GM18505 (cell line): Measurements from ENCODE around the gene PPIE.

ENCODE experiments used
- ATAC-seq: cut with Tn5 transposase; IDR thresholded peaks from one replicate; pipeline ENCODE4 v1.9.1; 2021; ENCODE audit not compliant: unreplicated experiment
- POLR2A ChIP-seq: IDR thresholded peaks from 4 replicates; pipeline ENCODE4 v1.6.1; 2011; ENCODE audit warnings: borderline replicate concordance; ENCODE audit not compliant: insufficient read depth, insufficient read length; ENCODE audit errors: extremely low read depth

Gene PPIE

DNA sequence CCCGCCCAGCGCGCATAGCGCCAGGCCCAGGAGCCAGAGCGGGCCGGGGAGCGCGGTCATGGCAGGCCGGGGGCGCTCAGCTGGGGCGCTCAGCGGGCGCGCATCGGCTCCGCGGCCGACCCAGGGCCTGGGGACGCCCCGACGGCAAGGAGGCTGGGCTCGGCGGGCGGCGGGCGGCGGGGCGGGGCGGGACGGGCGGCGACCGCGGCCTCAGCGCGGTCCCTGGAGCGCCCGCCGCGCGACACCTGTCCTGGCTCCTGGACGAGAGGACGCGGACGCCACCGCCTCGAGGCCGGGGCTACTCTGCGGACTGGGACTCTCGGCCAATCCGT lies 49.7 kb downstream of the PPIE start:
- ATAC-seq, result peak; percentile 29
- TF ChIP-seq POLR2A, result no peak

GRCh38 chr1:39788758-39789570 lies 50.3 kb downstream of the PPIE start, which contains the start of gene BMP8B:
BMP8B (minus strand) TSS chr1:39788865; CDS start chr1:39788485, 380 bp downstream.
- peak; percentile 55 for ATAC-seq
- TF ChIP-seq POLR2A, result peak; percentile 66

DNA sequence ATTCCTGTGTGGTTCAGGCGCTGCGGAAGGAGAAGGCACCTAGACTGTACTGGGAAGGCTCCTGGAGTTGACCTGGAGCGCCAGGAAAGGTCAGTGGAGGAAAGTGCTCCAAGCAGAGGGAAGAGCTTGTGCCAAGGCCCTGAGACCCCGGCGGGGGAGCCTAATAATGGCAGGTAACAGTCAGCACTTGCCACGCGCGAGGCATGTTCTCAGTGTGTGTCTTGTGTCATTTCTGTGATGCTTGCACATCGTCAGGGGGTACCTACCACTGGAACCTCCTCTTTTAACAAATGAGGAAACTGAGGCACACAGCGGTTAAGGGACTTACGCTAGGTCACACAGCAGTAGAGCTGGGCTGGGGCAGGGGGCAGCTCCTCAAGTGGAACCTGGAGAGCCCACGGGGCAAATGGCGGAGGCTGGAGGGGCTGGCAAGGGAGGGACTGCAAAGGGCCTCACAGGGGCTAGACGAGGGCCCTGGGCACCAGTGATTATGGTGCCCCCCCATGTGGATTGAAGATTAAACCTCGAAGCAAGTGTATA lies 51.0 kb downstream of the PPIE start:
- no peak for ATAC-seq
- no peak for TF ChIP-seq POLR2A

- no peak for ATAC-seq
- TF ChIP-seq POLR2A, result no peak
Observed at GRCh38 chr1:39791838-39792237, 53.2 kb downstream of the PPIE start.

- TF ChIP-seq POLR2A, result no peak
- no peak for ATAC-seq
Observed at GRCh38 chr1:39795651-39796050, 57.0 kb downstream of the PPIE start.

DNA sequence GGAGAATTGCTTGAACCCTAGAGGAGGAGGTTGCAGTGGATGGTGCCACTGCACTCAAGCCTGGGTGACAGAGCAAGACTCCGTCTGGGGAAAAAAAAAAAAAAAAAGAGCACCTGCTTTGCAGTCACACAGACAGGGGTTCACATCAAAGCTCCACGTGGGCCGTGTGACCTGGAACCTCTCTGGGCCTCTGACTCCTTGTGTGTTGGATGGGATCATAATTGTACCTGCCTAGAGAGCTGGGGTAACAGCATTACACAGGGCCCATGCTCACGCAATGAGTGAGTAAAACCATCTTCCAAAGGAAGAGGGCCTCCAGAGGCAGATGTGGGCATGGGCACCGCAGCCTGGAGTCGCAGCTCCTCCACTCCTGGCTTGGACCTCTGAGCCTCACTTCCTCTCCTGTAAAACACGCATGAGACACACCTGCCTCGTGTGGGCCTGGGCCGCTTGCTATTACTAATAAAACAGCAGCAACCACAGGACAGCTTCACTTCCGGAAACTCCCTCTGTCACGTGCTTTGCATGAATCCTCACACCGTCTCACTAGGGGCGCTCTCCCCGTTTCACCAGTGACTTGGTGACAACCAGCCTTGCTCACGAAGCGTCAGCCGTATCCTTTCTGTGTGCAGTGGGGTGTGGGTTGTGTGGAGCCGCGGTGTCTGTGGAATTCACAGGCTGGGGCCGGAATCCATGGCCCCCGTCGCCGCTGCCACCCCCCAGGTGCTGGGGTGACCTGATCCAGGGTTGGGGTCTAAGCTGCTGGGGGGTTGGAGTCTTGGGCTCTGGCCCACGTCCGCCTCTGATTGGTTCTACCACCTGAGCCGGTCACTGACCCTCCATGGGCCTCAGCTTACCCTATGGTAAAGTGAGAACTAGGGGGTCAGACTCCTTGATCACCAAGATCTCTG lies 60.4 kb downstream of the PPIE start:
- TF ChIP-seq POLR2A, result peak; percentile 75
- peak; percentile 83 for ATAC-seq

- peak; percentile 54 for ATAC-seq
- no peak for TF ChIP-seq POLR2A
Observed at GRCh38 chr1:39799770-39800470, 61.2 kb downstream of the PPIE start.

DNA sequence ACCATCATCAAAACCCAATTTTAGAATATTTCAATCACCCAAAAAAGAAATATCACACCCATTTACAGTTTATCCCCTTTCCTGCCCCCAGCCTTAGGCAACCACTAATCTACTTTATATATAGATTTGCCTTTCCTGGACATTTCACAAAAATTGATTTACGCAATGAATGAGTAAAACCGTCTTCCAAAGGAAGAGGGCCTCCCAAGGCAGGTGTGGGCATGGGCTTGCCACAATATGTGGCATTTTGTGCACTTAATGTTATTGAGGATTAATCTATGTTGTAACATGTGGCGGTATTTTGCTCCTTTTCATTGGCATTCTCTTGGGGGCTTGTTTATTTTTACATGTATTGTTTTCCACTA lies 61.8 kb downstream of the PPIE start:
- TF ChIP-seq POLR2A, result no peak
- ATAC-seq, result no peak

DNA sequence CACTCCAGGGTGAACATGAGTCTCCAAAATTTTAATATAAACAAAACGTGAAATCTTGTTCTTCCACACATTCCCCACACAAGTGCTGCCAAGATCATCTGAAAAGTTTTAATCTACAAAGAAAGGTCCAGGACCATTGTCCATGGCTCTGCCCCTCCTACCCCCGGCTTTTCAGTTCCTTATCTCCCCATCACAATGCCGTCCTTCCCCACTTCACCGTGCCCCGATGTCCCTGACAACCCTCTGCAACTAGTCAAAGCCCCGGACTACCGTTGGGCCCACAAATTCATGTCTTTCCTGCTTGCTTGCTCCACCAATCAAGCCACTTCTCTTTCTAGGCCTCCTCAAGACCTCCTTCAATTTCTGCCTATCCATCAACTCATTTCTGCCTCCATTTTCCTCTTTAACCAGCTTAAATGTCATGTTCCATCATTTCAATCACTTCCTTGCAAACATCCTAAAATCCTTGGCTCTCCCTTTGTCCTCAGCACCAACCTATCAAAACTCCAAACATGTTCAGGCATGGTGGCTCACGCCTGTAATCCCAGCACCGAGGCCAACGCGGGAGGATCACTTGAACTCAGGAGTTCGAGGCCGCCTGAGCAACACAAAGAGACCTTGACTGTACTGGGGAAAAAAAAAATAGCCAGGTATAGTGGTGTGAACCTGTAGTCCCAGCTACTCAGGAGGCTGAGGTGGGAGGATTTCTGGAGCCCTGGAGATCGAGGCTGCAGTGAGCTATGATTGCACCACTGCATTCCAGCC lies 64.0 kb downstream of the PPIE start:
- no peak for TF ChIP-seq POLR2A
- no peak for ATAC-seq

GRCh38 chr1:39805385-39805784 lies 66.7 kb downstream of the PPIE start:
- TF ChIP-seq POLR2A, result no peak
- ATAC-seq, result no peak

- no peak for TF ChIP-seq POLR2A
- ATAC-seq, result no peak
Observed at GRCh38 chr1:39808784-39809517, 70.3 kb downstream of the PPIE start.

DNA sequence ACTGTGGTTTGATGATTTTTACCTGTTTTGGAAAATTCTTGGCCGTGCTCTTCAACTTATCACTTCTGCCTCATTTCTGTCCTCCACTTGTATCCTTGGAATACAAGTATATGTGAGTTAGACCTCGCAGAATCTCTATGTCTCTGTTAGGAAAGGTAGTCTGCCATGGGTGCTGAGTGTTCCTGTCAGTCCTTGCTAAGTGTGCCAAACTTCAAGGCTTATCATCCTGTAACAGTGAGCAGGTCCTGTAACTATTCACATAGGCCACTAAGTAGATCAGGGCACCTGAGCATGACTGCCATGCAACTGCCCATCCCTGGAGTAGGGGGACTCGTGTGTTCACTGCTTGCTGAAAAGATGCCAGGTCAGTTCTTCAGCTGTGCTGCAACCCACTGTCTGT lies 74.2 kb downstream of the PPIE start:
- TF ChIP-seq POLR2A, result no peak
- no peak for ATAC-seq
